Glutamatergic neuron (in vitro differentiated cells): ENCODE measurements around the gene BEX3. TPM values are rescaled to one million over a fixed set of nuclear protein-coding genes. Genes with fewer than 3 reads are reported as not detected.
"Not testable (repeated sequence)": the region's sequence is repeated elsewhere in the genome, so short reads cannot be mapped to it uniquely, and the experiment has no call there.

Experiments
- DNase-seq: peaks from one replicate; pipeline ENCODE4 v3.0.0; 2022
- H3K27ac Mint-ChIP-seq: one replicate; pipeline ENCODE4 v1.8.0; 2020; ENCODE audit warnings: mild to moderate bottlenecking, mixed read lengths, inconsistent platforms; ENCODE audit not compliant: unreplicated experiment
- H3K27me3 Mint-ChIP-seq: one replicate; pipeline ENCODE4 v1.8.0; 2020; ENCODE audit warnings: mild to moderate bottlenecking, moderate library complexity, mixed read lengths, inconsistent platforms; ENCODE audit not compliant: unreplicated experiment
- H3K36me3 Mint-ChIP-seq: one replicate; pipeline ENCODE4 v1.8.0; 2020; ENCODE audit warnings: mild to moderate bottlenecking, mixed read lengths, inconsistent platforms; ENCODE audit not compliant: unreplicated experiment
- H3K4me1 Mint-ChIP-seq: one replicate; pipeline ENCODE4 v1.8.0; 2020; ENCODE audit warnings: mild to moderate bottlenecking, low read depth, mixed read lengths, inconsistent platforms; ENCODE audit not compliant: unreplicated experiment
- H3K4me3 Mint-ChIP-seq: one replicate; pipeline ENCODE4 v1.8.0; 2020; ENCODE audit warnings: mild to moderate bottlenecking, mixed read lengths, inconsistent platforms; ENCODE audit not compliant: unreplicated experiment
- H3K9me3 Mint-ChIP-seq: one replicate; pipeline ENCODE4 v1.8.0; 2020; ENCODE audit warnings: mild to moderate bottlenecking, moderate library complexity, mixed read lengths, inconsistent platforms; ENCODE audit not compliant: unreplicated experiment
- total RNA-seq: library from RNA; stranded (reverse); fragmentation: NEBNext Ultra II Directional; extraction: Animal tissue kit (Norgen Biotek cat#: 25700); gene quantifications from one replicate; pipeline ENCODE4 v1.2.1, GENCODE V29; 2021; ENCODE audit not compliant: unreplicated experiment
- TF ChIP-seq, protein P1 (sequence below): fragments of 200-600 bp; sonication (generic); IDR thresholded peaks from one replicate; pipeline ENCODE4 v1.5.0; 2021; ENCODE audit not compliant: partially characterized antibody, unreplicated experiment

Gene BEX3
- total RNA-seq, 1 donor from 2014 or later, result 242 TPM

DNA sequence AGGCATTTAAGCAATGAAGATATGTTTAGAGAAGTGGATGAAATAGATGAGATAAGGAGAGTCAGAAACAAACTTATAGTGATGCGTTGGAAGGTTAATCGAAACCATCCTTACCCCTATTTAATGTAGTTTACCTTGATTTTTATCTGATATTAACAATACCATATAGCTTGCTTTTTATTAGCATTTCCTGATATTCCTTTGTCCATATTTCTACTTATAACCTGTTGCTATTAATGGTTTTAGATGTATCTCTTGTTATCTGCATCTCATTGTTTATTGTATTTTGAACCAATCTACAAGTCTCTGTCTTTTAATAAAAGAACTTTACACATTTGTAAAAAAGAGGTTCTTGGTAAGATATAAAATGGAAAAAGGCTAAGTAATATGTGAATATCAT, 18.5 kb upstream of the BEX3 start:
- no peaks in the 10 kb centered on the region for H3K9me3 Mint-ChIP-seq
- H3K27ac Mint-ChIP-seq, result peak overlapping the region; percentile 73

GRCh38 chrX:103359605-103360004, 16.7 kb upstream of the BEX3 start:
- H3K9me3 Mint-ChIP-seq, H3K27ac Mint-ChIP-seq, H3K27me3 Mint-ChIP-seq: not testable (repeated sequence)

More for the DNA sequence above, 18.5 kb upstream of the BEX3 start:
- DNase-seq, result no peak
- peaks cover 3% of the 10 kb centered on the region for H3K4me1 Mint-ChIP-seq
- H3K4me3 Mint-ChIP-seq, result peak overlapping the region; percentile 96
- peaks cover 2% of the 10 kb centered on the region for H3K27me3 Mint-ChIP-seq
- TF ChIP-seq, protein P1, sequence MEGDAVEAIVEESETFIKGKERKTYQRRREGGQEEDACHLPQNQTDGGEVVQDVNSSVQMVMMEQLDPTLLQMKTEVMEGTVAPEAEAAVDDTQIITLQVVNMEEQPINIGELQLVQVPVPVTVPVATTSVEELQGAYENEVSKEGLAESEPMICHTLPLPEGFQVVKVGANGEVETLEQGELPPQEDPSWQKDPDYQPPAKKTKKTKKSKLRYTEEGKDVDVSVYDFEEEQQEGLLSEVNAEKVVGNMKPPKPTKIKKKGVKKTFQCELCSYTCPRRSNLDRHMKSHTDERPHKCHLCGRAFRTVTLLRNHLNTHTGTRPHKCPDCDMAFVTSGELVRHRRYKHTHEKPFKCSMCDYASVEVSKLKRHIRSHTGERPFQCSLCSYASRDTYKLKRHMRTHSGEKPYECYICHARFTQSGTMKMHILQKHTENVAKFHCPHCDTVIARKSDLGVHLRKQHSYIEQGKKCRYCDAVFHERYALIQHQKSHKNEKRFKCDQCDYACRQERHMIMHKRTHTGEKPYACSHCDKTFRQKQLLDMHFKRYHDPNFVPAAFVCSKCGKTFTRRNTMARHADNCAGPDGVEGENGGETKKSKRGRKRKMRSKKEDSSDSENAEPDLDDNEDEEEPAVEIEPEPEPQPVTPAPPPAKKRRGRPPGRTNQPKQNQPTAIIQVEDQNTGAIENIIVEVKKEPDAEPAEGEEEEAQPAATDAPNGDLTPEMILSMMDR, result no peak
- H3K36me3 Mint-ChIP-seq, result no peaks in the 10 kb centered on the region

GRCh38 chrX:103360092-103360491, 16.2 kb upstream of the BEX3 start:
- Mint-ChIP-seq H3K36me3 (no peaks in the 10 kb centered on the region), H3K27ac (peak overlapping the region; percentile 28), H3K27me3 (peaks cover 2% of the 10 kb centered on the region), H3K4me1 (peaks cover 3% of the 10 kb centered on the region), H3K9me3 (no peaks in the 10 kb centered on the region), H3K4me3 (no peak overlapping the region)
- TF ChIP-seq, protein P1, result no peak
- no peak for DNase-seq

More at GRCh38 chrX:103359605-103360004, 16.7 kb upstream of the BEX3 start:
- H3K4me1 Mint-ChIP-seq, DNase-seq, H3K36me3 Mint-ChIP-seq, H3K4me3 Mint-ChIP-seq: not testable (repeated sequence)

- TF ChIP-seq, protein P1, result no peak
- Mint-ChIP-seq H3K27me3 (peaks cover 1% of the 10 kb centered on the region), H3K4me1 (peaks cover 3% of the 10 kb centered on the region), H3K36me3 (no peaks in the 10 kb centered on the region), H3K4me3 (no peak overlapping the region), H3K9me3 (no peaks in the 10 kb centered on the region), H3K27ac (no peak overlapping the region)
- no peak for DNase-seq
Measured at GRCh38 chrX:103360916-103361315, 15.4 kb upstream of the BEX3 start.

DNA sequence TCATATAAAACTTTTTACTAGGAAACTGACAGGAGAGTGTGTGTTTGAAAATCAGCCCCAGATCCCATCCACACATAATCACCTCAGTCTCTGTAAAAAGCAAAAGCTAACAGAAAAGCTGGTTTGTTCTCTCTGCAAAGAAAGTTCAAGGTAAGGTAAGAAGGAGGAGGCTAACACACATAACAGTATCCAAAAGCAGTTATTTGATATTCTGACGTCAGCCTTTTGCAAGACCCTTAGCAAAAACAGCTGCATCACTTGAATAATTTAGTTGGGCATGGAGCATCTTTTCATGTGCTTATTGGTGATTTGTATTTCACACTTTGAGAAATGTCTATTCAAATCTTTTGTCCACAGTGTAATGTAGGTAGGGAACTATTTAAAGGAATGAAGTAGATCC, 14.5 kb upstream of the BEX3 start:
- H3K4me3 Mint-ChIP-seq, result no peak overlapping the region
- H3K27me3 Mint-ChIP-seq, result no peaks in the 10 kb centered on the region
- no peak overlapping the region for H3K27ac Mint-ChIP-seq
- peaks cover 3% of the 10 kb centered on the region for H3K4me1 Mint-ChIP-seq
- no peaks in the 10 kb centered on the region for H3K36me3 Mint-ChIP-seq
- DNase-seq, result no peak
- peaks cover 1% of the 10 kb centered on the region for H3K9me3 Mint-ChIP-seq
- TF ChIP-seq, protein P1, result no peak
